ENCODE data around the gene TMEM167B. TPM values are rescaled to one million over a fixed set of nuclear protein-coding genes. Genes with fewer than 3 reads are reported as not detected.

Gene TMEM167B
- total and polyA plus RNA-seq, 2 donors (not counting 1 experiment from before 2014, with no cell fraction given): 12.0 to 40.9 TPM

- DNase-seq: no peak
- no CpG with 5 or more reads among the region's 1 CpG for WGBS (ENCODE audit: insufficient coverage)
- Histone ChIP-seq H3K4me1 (ENCODE audit: control insufficient read depth in 2 of 2, insufficient read depth in 2 of 2, low read length in 2 of 2) (no peaks in the 10 kb centered on the region), H4K20me1 (ENCODE audit: control insufficient read depth, insufficient read depth, low read length, poor library complexity, severe bottlenecking) (no peaks in the 10 kb centered on the region), H3K4me2 (replicated peaks; ENCODE audit: low read depth, low read length, poor library complexity, severe bottlenecking) (no peak overlapping the region), H3K9ac (ENCODE audit: low read length) (no peak overlapping the region), H3K4me3 (ENCODE audit: control extremely low read depth in 1 of 5, extremely low read depth in 1 of 5, insufficient read depth in 1 of 5, low read depth in 2 of 5, low read length in 4 of 5) (no peak overlapping the region), H2AFZ (ENCODE audit: insufficient read depth, low read depth, low read length, poor library complexity, severe bottlenecking) (no peak overlapping the region), H3K27me3 (replicated peaks in 1 of 4; ENCODE audit: control extremely low read depth in 1 of 4, control insufficient read depth in 3 of 4, insufficient read depth in 4 of 4, low read length in 3 of 4) (no peaks in the 10 kb centered on the region), H3K9me3 (ENCODE audit: control extremely low read depth in 1 of 3, control insufficient read depth in 2 of 3, insufficient read depth in 1 of 3, low read length in 2 of 3) (no peaks in the 10 kb centered on the region), H3K36me3 (replicated peaks in 1 of 2; ENCODE audit: control extremely low read depth in 1 of 2, control insufficient read depth in 1 of 2, extremely low read depth in 1 of 2, insufficient read depth in 2 of 2, low read length in 1 of 2) (peaks cover 0 to 29% of the 10 kb centered on the region in 2 experiments), H3K27ac (ENCODE audit: low read length in 2 of 2) (no peak overlapping the region), H3K79me2 (ENCODE audit: control insufficient read depth, insufficient read depth, low read length) (peaks cover 18% of the 10 kb centered on the region)
- ChIA-PET CTCF (interaction anchor here (1.3 kb wide), 1 partner anchor 44 kb away, joined by 3 read pairs; a partner anchor contains a TSS), POLR2A (interaction anchor here (0.7 kb wide), 2 partner anchors 31 to 1734 kb away, joined by 3 read pairs; no protein-coding TSS in a partner anchor)
- intact Hi-C loops (cut with micrococcal nuclease): no loop called here
- Mint-ChIP-seq H3K4me3 (no peak overlapping the region), H3K27ac (no peak overlapping the region), H3K4me1 (peaks cover 1% of the 10 kb centered on the region), H3K9me3 (ENCODE audit: insufficient read depth) (no peaks in the 10 kb centered on the region), H3K27me3 (no peaks in the 10 kb centered on the region)
- ATAC-seq (ENCODE audit: low read depth): no peak
- TF ChIP-seq EZH2 (IDR thresholded peaks at IDR 0.05; ENCODE audit: borderline replicate concordance, insufficient read depth, low read depth, low read length, poor library complexity, severe bottlenecking): no peak
- TF ChIP-seq, protein P1, sequence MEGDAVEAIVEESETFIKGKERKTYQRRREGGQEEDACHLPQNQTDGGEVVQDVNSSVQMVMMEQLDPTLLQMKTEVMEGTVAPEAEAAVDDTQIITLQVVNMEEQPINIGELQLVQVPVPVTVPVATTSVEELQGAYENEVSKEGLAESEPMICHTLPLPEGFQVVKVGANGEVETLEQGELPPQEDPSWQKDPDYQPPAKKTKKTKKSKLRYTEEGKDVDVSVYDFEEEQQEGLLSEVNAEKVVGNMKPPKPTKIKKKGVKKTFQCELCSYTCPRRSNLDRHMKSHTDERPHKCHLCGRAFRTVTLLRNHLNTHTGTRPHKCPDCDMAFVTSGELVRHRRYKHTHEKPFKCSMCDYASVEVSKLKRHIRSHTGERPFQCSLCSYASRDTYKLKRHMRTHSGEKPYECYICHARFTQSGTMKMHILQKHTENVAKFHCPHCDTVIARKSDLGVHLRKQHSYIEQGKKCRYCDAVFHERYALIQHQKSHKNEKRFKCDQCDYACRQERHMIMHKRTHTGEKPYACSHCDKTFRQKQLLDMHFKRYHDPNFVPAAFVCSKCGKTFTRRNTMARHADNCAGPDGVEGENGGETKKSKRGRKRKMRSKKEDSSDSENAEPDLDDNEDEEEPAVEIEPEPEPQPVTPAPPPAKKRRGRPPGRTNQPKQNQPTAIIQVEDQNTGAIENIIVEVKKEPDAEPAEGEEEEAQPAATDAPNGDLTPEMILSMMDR (IDR thresholded peaks at IDR 0.05): no peak
Measured at GRCh38 chr1:109069294-109069693, 21.3 kb upstream of the TMEM167B start.
